Neural cell (in vitro differentiated cells): ENCODE data around the gene MACF1. TPM values are rescaled to one million over a fixed set of nuclear protein-coding genes. Genes with fewer than 3 reads are reported as not detected.

Experiments
- H2AFZ ChIP-seq: fragments of 200-600, 300-800 bp; sonication (generic), shearing (Covaris generic); 2 replicates; pipeline ENCODE4 v1.6.0; 2014; ENCODE audit warnings: low read depth, mild to moderate bottlenecking, antibody characterized with exemption, low read length, moderate library complexity
- H3F3A ChIP-seq: fragments of 200-600 bp; shearing (Covaris generic); 2 replicates; pipeline ENCODE4 v1.6.1; 2016; ENCODE audit warnings: mild to moderate bottlenecking, moderate library complexity, mixed read lengths, antibody characterized with exemption, low read length; ENCODE audit not compliant: insufficient read depth, poor library complexity, severe bottlenecking
- H3K27ac ChIP-seq: fragments of 200-600, 300-800 bp; sonication (generic), shearing (Covaris generic); 2 replicates; pipeline ENCODE4 v1.5.1; 2014; ENCODE audit warnings: mild to moderate bottlenecking, low read length, moderate library complexity
- H3K27me3 ChIP-seq: fragments of 300-800, 200-600 bp; sonication (generic), shearing (Covaris generic); 2 replicates; pipeline ENCODE4 v1.6.0; 2014; ENCODE audit warnings: mild to moderate bottlenecking, low read depth, low read length, moderate library complexity; ENCODE audit not compliant: insufficient read depth
- H3K36me3 ChIP-seq: fragments of 300-800, 200-600 bp; sonication (generic), shearing (Covaris generic); 2 replicates; pipeline ENCODE4 v1.5.1; 2014; ENCODE audit warnings: mild to moderate bottlenecking, antibody characterized with exemption, low read length, moderate library complexity; ENCODE audit not compliant: insufficient read depth
- H3K4me2 ChIP-seq: fragments of 300-800, 200-600 bp; sonication (generic), shearing (Covaris generic); 2 replicates; pipeline ENCODE4 v1.6.0; 2014; ENCODE audit warnings: mild to moderate bottlenecking, low read length
- H3K4me3 ChIP-seq: fragments of 300-800, 200-600 bp; sonication (generic), shearing (Covaris generic); 2 replicates; pipeline ENCODE4 v1.5.1; 2014; ENCODE audit warnings: mild to moderate bottlenecking, low read length, moderate library complexity
- H3K79me2 ChIP-seq: fragments of 200-600 bp; shearing (Covaris generic); replicated peaks from 2 replicates; pipeline ENCODE4 v1.6.0; 2014; ENCODE audit warnings: mild to moderate bottlenecking, low read length, moderate library complexity; ENCODE audit not compliant: insufficient read depth
- H3K9ac ChIP-seq: fragments of 300-800, 200-600 bp; sonication (generic), shearing (Covaris generic); 2 replicates; pipeline ENCODE4 v1.6.1; 2016; ENCODE audit warnings: mild to moderate bottlenecking, low read length, mixed read lengths
- H3K9me2 ChIP-seq: fragments of 200-600 bp; shearing (Covaris generic); 2 replicates; pipeline ENCODE4 v1.6.1; 2016; ENCODE audit warnings: mild to moderate bottlenecking, low read length, mixed read lengths; ENCODE audit not compliant: insufficient read depth
- H3K9me3 ChIP-seq: fragments of 200-600, 300-800 bp; sonication (generic), shearing (Covaris generic); 2 replicates; pipeline ENCODE4 v1.6.1; 2016; ENCODE audit warnings: mild to moderate bottlenecking, mixed run types, low read length, moderate library complexity, mixed read lengths
- H4K20me1 ChIP-seq: fragments of 200-600 bp; shearing (Covaris generic); 2 replicates; pipeline ENCODE4 v1.6.1; 2016; ENCODE audit warnings: mild to moderate bottlenecking, mixed run types; ENCODE audit not compliant: insufficient read depth
- EP300 ChIP-seq: fragments of 450-650 bp; conservative IDR thresholded peaks from 2 replicates; pipeline ENCODE4 v1.6.1; 2014; ENCODE audit warnings: antibody characterized with exemption, mild to moderate bottlenecking, moderate library complexity; ENCODE audit not compliant: poor library complexity, severe bottlenecking
- EZH2 ChIP-seq: fragments of 200-600, 300-800 bp; shearing (Covaris generic), sonication (generic); IDR thresholded peaks from 2 replicates; pipeline ENCODE4 v1.6.1; 2014; ENCODE audit warnings: antibody characterized with exemption, low read length, borderline replicate concordance, mild to moderate bottlenecking; ENCODE audit not compliant: insufficient read depth, poor library complexity, severe bottlenecking
- MXI1 ChIP-seq: fragments of 450-650 bp; conservative IDR thresholded peaks from 2 replicates; pipeline ENCODE4 v1.6.1; 2014; ENCODE audit warnings: antibody characterized with exemption, mild to moderate bottlenecking; ENCODE audit not compliant: poor library complexity, severe bottlenecking
- POLR2AphosphoS5 ChIP-seq: IDR thresholded peaks from 2 replicates; pipeline ENCODE4 v1.6.1; 2012
- RAD21 ChIP-seq: fragments of 450-650 bp; conservative IDR thresholded peaks from 2 replicates; pipeline ENCODE4 v1.6.1; 2014; ENCODE audit warnings: antibody characterized with exemption, mild to moderate bottlenecking, moderate library complexity
- SMC3 ChIP-seq: fragments of 450-650 bp; conservative IDR thresholded peaks from 2 replicates; pipeline ENCODE4 v1.6.1; 2014; ENCODE audit warnings: antibody characterized with exemption, mild to moderate bottlenecking, moderate library complexity; ENCODE audit not compliant: poor library complexity
- TAF1 ChIP-seq: IDR thresholded peaks from 2 replicates; pipeline ENCODE4 v1.6.1; 2012; ENCODE audit warnings: low read depth
- polyA plus RNA-seq: library from polyadenylated mRNA; depleted of rRNA; stranded (reverse); fragments of >200 nt; gene quantifications from 2 replicates; pipeline ENCODE4 v1.2.3, GENCODE V29; 2014
- TF ChIP-seq, protein P1 (sequence below): fragments of 450-650 bp; IDR thresholded peaks from 2 replicates; pipeline ENCODE4 v1.5.1; 2014; ENCODE audit warnings: antibody characterized with exemption, mild to moderate bottlenecking, moderate library complexity; ENCODE audit not compliant: poor library complexity, severe bottlenecking
- TF ChIP-seq, protein P2 (sequence below): IDR thresholded peaks from 2 replicates; pipeline ENCODE4 v1.6.1; 2012; ENCODE audit warnings: borderline replicate concordance

The MACF1 gene
- polyA plus RNA-seq, 1 donor from 2014 or later = 176 TPM

- Histone ChIP-seq H3K27me3 (no peaks in the 10 kb centered on the region), H3K4me3 (no peak overlapping the region), H2AFZ (no peak overlapping the region), H4K20me1 (peaks cover 5% of the 10 kb centered on the region), H3K4me2 (no peak overlapping the region), H3K79me2 (peaks cover 62% of the 10 kb centered on the region), H3K36me3 (no peaks in the 10 kb centered on the region), H3F3A (no peaks in the 10 kb centered on the region), H3K9me3 (no peaks in the 10 kb centered on the region), H3K9ac (no peak overlapping the region), H3K9me2 (no peaks in the 10 kb centered on the region), H3K27ac (no peak overlapping the region)
- no peak for TF ChIP-seq EZH2
- no peak for TF ChIP-seq MXI1
- no peak for TF ChIP-seq TAF1
- TF ChIP-seq EP300 = no peak
- TF ChIP-seq, protein P1, sequence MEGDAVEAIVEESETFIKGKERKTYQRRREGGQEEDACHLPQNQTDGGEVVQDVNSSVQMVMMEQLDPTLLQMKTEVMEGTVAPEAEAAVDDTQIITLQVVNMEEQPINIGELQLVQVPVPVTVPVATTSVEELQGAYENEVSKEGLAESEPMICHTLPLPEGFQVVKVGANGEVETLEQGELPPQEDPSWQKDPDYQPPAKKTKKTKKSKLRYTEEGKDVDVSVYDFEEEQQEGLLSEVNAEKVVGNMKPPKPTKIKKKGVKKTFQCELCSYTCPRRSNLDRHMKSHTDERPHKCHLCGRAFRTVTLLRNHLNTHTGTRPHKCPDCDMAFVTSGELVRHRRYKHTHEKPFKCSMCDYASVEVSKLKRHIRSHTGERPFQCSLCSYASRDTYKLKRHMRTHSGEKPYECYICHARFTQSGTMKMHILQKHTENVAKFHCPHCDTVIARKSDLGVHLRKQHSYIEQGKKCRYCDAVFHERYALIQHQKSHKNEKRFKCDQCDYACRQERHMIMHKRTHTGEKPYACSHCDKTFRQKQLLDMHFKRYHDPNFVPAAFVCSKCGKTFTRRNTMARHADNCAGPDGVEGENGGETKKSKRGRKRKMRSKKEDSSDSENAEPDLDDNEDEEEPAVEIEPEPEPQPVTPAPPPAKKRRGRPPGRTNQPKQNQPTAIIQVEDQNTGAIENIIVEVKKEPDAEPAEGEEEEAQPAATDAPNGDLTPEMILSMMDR = no peak
- TF ChIP-seq SMC3 = no peak
- TF ChIP-seq, protein P2, sequence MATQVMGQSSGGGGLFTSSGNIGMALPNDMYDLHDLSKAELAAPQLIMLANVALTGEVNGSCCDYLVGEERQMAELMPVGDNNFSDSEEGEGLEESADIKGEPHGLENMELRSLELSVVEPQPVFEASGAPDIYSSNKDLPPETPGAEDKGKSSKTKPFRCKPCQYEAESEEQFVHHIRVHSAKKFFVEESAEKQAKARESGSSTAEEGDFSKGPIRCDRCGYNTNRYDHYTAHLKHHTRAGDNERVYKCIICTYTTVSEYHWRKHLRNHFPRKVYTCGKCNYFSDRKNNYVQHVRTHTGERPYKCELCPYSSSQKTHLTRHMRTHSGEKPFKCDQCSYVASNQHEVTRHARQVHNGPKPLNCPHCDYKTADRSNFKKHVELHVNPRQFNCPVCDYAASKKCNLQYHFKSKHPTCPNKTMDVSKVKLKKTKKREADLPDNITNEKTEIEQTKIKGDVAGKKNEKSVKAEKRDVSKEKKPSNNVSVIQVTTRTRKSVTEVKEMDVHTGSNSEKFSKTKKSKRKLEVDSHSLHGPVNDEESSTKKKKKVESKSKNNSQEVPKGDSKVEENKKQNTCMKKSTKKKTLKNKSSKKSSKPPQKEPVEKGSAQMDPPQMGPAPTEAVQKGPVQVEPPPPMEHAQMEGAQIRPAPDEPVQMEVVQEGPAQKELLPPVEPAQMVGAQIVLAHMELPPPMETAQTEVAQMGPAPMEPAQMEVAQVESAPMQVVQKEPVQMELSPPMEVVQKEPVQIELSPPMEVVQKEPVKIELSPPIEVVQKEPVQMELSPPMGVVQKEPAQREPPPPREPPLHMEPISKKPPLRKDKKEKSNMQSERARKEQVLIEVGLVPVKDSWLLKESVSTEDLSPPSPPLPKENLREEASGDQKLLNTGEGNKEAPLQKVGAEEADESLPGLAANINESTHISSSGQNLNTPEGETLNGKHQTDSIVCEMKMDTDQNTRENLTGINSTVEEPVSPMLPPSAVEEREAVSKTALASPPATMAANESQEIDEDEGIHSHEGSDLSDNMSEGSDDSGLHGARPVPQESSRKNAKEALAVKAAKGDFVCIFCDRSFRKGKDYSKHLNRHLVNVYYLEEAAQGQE = no peak
- TF ChIP-seq POLR2AphosphoS5 = no peak
- no peak for TF ChIP-seq RAD21
Measured at GRCh38 chr1:39394598-39394997, 190.1 kb downstream of the MACF1 start.

- H3K79me2 ChIP-seq = peaks cover 54% of the 10 kb centered on the region
- TF ChIP-seq EZH2 (no peak), MXI1 (no peak), RAD21 (no peak), EP300 (no peak), TAF1 (no peak), SMC3 (no peak), POLR2AphosphoS5 (no peak)
- TF ChIP-seq, protein P2 = no peak
- TF ChIP-seq, protein P1 = no peak
- peaks cover 5% of the 10 kb centered on the region for H4K20me1 ChIP-seq
- H3F3A ChIP-seq = no peaks in the 10 kb centered on the region
- H3K36me3 ChIP-seq = no peaks in the 10 kb centered on the region
- no peak overlapping the region for H3K4me2 ChIP-seq
- H3K9ac ChIP-seq = peak overlapping the region; percentile 5
- H3K27ac ChIP-seq = no peak overlapping the region
- no peak overlapping the region for H3K4me3 ChIP-seq
- no peaks in the 10 kb centered on the region for H3K9me2 ChIP-seq
- H2AFZ ChIP-seq = no peak overlapping the region
- H3K9me3 ChIP-seq = no peaks in the 10 kb centered on the region
- H3K27me3 ChIP-seq = no peaks in the 10 kb centered on the region
Measured at GRCh38 chr1:39395357-39395831, 190.9 kb downstream of the MACF1 start.
